OCI-M1 (cell line): ENCODE measurements around the gene BMP6.

Source experiments
- DNase-seq: peaks from one replicate; lab custom pipeline; 2025; lab: John Stamatoyannopoulos, UW

Gene BMP6

DNA sequence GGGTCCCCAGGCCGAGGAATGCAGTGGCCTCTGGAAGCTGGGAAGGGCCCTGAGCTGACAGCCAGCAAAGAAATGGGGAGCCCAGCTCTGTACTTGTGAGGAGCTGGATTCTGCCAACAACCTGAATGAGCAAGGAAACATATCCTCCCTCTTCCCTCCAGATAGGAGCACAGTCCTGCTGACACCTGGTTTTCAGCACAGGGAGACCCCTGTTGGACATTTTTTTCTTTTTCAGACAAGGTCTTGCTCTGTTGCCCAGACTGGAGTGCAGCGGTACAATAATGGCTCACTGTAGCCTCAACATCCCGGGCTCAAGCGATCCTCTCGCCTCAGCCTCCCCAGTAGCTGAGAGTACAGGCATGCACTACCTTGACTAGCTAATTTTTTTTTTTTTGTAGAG is 21.5 kb downstream of the BMP6 start:
- DNase-seq = no peak

DNA sequence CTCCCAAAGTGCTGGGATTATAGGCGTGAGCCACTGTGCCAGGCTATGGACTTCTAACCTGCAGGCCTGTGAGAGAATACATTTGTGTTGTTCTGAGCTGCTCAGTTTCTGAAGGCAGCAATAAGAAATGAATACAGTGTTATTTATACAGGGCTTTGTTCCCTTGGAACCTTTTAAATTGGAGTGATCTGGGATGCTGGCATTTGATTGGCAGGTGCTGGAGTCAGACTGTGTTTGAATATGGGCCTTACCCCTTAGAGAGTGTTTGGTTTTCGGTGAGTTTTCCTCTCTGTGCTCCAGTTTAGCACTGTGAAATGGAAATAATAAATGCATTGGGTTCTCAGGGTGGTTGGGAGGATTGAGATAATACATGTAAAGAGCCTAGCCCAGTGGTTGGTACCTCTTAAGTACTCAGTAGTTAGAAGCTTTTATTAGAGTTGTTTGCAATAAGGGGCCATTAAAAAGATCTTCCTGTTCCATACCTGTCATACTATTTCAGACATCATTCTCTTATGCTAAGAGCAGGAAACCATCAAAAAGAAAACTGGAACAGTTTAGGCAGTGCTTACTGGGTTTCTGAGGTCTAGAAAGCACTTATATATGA is 22.1 kb downstream of the BMP6 start:
- no peak for DNase-seq

DNA sequence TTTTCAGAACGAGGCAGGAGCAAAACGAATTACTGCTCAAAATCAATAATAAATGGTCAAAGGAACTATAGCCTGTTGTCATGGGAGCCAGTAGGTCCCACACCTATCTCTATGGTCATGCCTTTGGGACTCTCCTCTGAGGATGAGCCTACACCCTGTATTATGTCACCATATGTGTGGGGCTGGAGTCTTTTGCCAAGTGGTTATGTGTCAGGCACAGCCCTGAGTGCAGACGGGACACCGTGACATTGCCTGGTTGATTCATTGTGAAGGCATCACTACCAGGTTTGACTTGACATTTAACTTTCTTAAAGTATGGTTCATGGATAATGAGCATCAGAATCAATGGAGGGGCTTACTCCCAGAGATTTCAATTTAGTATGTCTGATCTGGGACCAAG is 23.6 kb downstream of the BMP6 start:
- DNase-seq = peak; percentile 44

DNA sequence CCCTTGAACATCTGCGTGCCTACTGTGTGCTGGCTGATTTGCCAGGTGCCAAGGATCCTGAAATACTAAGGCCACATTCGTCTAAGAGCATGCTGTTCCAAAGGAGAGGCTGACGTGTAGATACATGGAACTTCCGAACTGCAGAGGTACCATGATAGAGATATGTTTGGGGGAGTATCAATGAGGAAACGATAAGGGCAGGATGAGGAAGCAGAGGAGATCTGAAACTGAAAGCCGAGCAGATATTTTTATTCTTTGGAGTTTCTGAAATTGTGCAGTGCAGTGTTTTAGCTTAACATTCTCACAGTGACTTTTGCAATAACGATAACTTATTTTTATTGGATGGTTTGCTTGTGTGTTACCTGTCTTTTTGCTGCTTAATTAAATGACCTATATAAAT is 24.3 kb downstream of the BMP6 start:
- DNase-seq = peak; percentile 87

DNA sequence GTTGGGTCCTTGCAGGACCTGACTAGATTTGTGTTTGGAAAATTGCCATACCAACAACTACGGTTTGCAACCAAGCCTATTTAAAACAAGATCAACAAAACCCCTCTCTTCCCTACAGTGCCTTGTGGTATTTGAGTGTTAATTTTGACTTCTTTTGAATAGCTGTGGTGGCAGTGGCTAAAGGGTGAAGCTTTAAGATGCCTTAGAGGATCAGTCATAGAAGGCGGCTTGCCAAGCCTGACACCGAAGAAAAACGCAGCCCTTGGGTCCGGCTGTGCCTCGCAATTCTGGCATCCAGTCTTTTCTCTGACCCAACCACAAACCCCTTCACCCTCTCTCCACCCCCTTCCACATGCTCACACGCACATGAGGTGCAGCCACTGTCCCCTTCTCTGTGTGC is 32.6 kb downstream of the BMP6 start:
- DNase-seq = no peak

DNA sequence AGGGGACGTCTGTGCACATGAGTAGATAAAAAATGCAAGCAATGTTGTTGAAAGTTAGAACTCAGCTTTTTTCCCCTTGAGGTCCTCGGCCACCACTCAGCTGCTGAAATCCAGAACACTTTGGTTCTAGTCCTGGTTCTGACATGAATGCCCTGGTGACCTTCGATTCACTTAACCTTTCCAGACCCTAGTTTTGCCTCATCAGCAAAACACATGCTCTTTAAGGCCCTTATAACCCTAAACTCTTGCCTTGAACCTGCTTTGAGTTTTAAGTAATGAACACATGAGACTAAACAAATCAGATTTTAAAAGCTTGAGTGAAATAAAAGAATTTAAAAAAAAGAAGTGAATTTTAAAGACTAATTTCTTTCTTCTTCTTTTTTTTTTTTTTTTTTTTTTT is 33.4 kb downstream of the BMP6 start:
- DNase-seq = no peak

DNA sequence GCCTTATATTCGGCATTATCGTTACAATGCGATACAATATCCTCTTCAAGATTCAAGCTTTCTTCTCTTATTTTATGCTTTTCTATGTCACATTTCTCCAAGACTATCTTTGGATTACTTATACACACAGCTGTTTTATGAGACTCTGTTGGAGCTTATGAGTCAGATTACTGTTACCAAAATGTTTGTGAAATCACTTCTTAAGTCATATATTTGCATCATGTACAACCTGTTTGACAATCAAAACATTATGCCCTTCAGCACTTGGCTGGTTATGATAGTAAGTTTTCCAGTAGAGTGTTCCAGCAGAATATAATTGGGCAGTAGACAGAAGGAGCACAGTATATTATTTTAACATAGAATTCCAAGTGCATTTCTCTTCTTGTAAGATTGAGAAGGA is 35.2 kb downstream of the BMP6 start:
- DNase-seq = no peak

DNA sequence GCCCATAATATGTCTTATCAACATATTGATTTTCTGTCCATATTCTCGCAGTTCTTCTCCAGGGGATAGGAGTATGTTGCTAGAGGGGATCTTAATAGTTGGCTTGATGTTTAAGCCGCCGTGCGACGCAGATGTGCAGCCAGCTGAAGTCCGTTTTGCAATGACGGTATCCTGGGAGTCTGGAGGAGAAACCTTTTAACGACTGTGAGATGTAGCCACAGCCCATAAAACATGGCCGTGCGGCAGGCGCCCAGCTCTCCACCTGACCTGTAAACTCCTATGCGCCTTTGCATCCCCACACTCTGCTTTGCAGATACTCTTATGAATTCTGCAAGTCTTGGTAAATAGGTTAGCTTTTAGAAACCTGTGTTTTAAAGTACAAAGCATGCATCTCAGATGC is 36.9 kb downstream of the BMP6 start:
- DNase-seq = no peak

DNA sequence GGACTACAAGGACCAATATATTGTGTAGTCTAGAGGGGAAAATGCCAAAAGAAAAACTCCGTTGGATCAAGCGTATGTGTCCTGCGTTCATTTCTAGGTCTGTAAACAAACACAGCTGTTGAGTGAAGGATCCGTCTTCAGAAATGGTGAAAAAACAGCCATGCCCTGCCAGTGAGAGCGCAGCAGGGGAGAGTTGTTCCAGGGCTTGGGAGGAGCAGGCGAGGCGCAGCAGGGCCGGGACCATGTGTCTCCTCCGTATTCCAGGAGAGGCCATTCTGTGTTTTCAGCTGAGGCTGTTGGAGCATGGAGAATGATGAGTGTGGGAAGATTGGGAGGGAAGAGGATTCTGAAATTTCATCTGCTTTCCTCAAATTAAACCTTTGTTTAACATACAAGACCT is 38.0 kb downstream of the BMP6 start:
- DNase-seq = no peak

DNA sequence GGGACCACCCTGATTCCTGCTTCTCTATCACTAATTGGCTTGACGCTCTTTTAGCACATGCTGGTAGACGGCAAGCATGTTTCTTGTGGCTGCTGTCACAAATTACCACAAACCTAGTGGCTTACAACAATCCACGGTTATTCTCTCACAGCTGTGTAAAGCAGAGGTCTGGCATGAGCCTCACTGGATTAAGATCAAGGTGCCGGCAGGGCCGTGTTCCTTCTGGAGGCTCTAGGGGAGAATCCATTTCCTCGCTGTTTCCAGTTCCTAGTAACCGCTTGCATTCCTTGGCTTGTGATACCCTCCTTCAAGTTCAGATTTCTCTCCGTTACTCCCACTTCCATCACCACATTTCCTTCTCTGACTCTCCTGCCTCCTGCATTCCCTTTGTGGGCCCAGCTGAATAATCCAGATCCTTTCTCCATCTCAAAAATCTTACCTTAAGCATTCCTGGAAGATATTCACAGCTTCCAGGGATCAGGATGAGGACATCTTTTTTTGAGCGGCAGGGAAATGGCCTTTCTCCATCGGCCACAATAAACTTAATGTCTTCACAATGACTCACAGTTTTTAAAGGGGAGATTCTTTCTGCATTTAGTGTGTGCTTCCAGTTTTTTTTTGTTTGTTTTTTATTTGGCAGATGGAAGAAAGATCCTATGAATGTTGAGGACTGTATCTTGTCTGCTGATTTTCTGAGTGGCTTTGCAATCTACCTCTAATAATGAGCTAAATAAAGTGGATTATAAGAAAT is 39.9 kb downstream of the BMP6 start:
- DNase-seq = no peak

DNA sequence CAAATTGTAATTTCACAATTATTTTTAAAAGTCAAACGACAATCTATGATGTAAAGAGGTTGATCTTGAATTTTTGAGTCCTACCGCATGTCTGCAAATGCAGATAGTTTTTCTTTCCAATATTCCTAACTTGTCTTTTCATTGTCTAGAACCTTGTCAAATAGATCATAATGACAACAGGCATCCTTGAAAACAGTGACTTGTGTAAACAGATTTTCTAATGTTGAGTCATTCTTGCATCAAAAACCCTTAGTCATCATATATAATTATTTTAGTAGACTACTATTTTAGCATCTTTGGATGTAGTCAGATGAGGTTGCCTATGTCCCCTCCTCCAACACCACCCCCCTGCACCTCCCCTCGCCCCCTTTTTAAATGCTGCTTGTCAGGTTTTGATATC is 43.8 kb downstream of the BMP6 start:
- DNase-seq = peak; percentile 42

DNA sequence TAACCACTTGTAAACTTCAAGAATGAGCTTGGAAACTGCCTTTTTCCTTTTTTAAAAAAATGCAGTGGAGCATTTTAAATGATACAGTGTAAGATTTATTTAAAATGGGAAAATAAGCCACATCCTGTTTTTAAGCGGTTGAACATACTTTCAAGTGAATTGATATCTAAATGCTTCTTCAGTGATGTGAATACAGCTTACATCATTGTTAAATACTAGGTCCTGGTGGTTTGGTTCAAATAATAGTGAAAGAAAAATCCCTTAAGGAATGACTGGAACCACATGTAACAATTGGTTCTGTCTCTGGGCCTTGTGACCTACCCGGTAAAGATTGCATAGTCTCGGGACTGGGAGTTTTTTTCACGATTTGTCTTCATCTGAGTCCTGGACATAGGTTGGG is 44.2 kb downstream of the BMP6 start:
- no peak for DNase-seq

DNA sequence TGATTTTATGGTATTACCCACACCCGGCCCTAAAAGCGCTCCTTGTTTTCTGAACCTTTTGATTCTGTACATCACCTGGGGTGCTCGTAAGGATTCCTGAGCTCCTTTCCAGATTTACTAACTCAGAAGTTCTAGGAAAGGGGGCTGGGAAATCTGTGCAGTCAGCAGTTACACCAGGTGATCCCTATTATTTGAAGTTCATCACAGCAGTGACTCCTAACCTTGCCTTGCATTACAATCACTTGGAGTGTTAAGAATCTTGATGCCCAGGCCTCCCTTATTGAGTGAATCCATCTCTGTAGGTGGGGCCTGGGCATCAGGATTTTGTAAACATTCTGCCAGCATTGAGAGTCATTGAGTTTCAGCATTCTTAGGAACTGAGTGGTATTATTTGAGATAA is 44.7 kb downstream of the BMP6 start:
- no peak for DNase-seq

DNA sequence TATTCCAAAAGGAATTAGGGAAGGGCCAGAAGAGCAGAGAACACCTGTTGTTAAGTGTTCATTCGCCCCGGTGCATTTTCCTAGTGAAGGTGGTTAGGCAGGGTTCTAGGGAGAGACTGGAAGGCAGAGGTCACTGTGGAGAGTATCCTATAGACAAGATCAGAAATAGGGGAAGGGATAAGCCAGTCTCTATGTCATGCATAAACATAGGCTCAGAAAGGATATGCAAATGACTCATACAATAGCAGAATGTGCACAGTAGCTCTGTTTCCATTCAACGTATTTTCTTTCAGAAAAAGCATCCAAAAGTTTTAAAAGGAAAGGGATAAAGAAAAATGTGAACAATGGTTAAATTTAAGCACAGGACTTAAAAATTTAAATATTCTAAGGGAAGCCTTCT is 47.4 kb downstream of the BMP6 start:
- DNase-seq = no peak

DNA sequence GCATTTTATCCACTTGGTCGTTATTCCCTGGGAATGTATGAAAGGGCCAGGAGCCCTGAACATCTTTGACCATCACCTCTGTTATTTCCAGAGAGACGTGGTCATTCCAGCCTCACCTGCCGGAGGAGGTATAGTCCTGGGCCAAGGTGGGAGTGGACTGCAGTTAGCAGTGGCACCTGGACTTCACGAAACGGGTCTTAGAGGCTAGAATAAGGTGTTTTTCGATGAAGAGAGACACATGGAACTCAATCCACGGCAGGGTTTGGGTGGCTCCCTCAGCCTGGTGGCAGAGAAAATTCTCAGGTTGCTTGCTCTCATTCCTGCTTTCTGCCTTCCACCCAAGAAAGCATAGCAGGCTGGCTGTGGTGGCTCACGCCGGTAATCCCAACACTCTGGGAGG is 48.0 kb downstream of the BMP6 start:
- DNase-seq = no peak

DNA sequence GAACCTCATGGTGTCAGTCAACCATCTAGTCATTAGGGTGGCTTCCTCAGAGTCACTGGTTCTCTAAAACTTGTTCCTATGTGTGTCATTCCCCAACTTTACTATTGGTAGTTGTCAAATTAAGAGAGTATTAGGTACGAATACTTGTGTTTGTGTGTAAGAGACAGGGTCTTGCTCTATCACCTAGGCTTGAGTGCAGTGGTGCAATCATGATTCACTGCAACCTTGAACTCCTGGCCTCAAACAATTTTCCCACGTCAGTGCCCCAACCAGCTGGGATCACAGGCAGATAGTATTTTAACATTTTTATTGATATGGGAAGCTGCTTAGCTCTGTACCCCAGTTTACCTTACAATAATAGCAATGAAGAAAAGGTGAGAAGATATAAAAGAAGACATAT is 50.6 kb downstream of the BMP6 start:
- DNase-seq = no peak

DNA sequence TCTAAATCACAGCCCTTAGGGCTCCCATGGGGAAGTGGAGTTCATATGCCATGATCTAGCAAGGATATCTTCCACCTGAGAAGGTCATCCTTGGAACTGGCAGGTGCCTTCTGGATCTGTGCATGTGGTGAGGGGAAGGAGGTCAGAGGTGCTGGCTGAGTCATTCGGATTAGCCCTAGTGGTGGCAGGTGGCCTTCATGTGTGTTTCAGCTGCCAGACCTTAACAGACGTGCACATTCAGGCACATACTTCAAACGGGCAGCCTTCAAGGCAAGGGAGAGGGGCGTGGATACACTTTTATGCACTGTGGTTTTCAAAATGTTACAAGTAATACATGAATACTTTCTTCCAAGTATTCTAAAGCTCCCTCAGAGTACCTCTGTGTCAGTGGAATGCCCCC is 51.2 kb downstream of the BMP6 start:
- no peak for DNase-seq

DNA sequence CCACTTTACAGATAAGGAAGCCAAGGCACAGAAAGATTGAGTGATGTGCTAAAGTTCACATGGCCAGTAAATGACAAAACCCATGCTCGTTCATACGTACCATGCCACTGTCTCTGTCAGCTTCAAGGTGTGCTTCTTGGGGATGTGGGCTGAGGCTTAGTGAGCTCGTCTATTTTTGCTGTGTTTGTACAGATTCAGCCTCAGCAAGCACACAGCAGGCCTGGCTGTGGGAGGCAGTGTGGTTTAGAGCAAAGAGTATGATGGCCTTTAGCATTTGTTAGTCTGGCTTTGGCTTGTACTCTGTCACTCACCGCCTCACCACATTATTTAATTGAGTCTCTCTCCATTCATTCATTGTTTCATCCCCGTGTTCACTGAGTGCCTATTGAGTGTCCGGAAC is 55.3 kb downstream of the BMP6 start:
- DNase-seq = peak; percentile 25

DNA sequence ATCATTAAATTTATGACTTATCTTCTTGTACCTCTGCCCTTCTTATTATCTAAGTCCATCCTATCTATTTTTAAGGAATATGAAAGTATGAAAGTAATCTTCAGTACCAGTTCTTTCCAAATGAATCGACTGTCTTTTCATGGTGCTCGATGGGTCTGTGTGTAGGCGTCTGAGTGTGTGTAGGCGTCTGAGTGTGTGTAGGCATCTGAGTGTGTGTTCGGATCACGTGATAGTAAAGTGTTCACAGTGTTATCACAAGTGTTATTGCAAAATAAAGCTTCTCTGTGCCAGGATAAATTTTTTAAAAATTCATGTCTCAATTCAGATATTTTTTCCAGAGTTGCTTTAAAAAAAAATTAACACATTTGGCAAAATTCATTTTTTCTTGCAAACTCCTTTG is 58.3 kb downstream of the BMP6 start:
- DNase-seq = no peak

DNA sequence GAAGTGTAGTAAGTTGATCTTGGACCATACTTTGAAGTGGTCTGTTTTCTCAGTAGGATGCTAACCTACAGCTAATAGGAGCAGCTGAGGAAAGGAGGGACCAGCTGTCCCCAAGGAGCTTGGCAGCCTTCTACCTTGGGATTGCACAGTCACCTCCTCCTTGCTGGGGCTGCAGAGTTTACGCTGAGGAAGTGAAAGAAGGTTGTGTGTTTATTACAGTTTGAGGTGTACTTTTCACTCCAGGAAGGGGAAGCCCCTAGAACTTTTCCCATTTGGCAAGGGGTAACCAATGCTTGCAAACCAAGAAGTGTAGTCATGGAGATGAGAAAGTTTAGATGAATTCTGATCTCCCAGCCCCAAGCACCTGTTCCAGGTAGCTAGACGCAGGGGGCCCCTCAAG is 58.8 kb downstream of the BMP6 start:
- no peak for DNase-seq

DNA sequence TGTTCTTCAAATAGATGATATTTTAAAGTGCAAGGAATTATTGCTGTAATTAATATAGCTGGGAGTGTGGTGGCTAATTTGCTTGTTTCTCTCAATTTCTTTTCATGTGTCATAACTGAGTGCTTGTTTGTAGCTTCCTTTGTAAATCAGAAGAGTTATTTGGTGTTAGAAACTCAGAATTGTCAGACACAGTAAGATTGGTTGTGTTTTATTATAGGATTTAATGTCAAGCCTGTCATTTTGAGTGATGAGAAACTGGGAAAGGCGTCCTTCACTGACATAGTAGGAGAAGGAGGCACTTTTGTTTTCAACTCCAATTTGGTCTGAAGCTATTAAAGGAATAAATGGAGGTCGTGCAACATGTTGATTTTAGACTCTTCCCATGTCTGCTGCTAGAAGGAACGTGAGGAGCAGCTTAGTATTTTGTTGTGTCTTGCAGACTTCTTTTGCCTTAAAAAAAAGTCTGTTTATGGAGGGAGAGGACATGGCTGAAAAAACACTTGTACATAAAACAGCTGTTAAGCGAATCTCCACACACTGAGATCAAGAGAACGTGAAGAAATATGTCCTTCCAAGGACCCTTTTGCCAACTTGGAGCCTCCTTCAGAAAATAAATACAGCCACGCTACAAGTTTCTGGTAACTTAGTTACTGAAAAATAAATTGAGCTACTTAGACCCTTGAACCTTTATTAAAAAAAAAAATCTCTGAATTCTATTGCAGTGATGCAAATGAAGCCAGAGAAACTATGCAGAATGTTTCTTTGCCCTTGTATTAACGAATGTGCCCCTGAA is 59.5 kb downstream of the BMP6 start:
- no peak for DNase-seq

DNA sequence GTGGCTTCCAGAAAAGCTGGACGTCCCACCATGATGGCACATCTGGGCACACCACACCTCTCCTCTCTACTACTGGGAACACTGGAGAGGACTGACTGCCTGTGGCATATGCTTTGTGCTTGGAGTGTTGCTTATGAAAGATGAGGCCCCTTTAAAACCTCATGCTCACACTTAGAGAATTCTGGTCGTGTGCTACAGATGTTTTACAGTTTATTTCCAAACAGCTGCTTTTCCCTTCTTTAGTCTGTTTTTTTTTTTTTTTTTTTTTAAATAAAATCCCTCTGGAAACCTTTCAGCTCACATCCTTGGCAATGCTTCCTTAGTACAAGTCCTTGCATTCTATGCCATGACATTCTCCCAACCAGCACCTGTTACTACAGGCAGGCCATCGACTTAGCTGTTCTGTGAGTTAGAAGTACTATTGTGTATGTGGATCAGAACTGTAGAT is 60.3 kb downstream of the BMP6 start:
- no peak for DNase-seq

DNA sequence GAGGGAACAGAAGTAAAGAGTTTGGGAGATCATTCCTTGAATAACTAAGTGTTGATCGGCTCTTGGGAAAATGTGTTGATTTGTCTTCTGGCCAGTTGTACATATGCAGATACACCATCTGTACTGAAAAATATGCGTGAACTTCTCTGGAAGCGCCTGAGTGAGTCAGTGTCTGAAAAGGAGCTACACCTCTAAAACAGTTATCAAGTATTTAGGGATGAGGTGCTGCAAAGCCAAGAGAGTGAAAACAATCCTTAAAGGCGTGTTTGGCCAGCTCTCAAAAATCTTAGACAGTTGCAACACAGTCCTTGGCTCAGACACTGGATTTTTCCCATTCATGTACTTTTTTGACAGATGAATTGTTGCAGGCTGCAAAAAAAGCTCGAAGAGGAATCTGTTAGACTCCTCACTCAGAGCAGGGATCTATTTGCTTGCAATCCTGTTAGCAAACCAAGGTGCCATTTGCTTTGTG is 61.3 kb downstream of the BMP6 start:
- no peak for DNase-seq
